GM03348 (cell line): ENCODE results near the gene PCGF3.
"Not testable (repeated sequence)": the region's sequence is repeated elsewhere in the genome, so short reads cannot be mapped to it uniquely, and the experiment has no call there.

Source experiments
- DNase-seq: peaks from one replicate; pipeline ENCODE4 v3.0.0; 2012; ENCODE audit warnings: low spot score

The PCGF3 gene

GRCh38 chr4:797066-797465, 91.4 kb downstream of the PCGF3 start:
- DNase-seq: no peak

GRCh38 chr4:801436-802124, 95.9 kb downstream of the PCGF3 start:
- no peak for DNase-seq

- DNase-seq: no peak
These were observed 98.3 kb downstream of the PCGF3 start for GRCh38 chr4:803884-804283.

GRCh38 chr4:804804-805203, 99.2 kb downstream of the PCGF3 start:
- DNase-seq: no peak

- not testable (repeated sequence) for DNase-seq
These were observed 101.3 kb downstream of the PCGF3 start for GRCh38 chr4:806979-807378.

GRCh38 chr4:807792-808191, 102.2 kb downstream of the PCGF3 start:
- no peak for DNase-seq

GRCh38 chr4:808860-809570, 103.4 kb downstream of the PCGF3 start:
- DNase-seq: no peak

GRCh38 chr4:813900-814299, 108.3 kb downstream of the PCGF3 start:
- no peak for DNase-seq

GRCh38 chr4:814312-814850, 108.7 kb downstream of the PCGF3 start:
- no peak for DNase-seq

GRCh38 chr4:815464-816146, 110.0 kb downstream of the PCGF3 start:
- no peak for DNase-seq

- no peak for DNase-seq
These were observed 112.7 kb downstream of the PCGF3 start for GRCh38 chr4:818106-818921.

- DNase-seq: no peak
These were observed 114.0 kb downstream of the PCGF3 start for GRCh38 chr4:819401-820229.
